GM19468 (cell line): ENCODE results near the gene EGFL7.

Experiments
- ATAC-seq: cut with Tn5 transposase; IDR thresholded peaks from one replicate; pipeline ENCODE4 v1.9.1; 2021; ENCODE audit warnings: mild to moderate bottlenecking, moderate library complexity, moderate number of reproducible peaks; ENCODE audit not compliant: unreplicated experiment; ENCODE audit errors: extremely low read depth

EGFL7 gene

GRCh38 chr9:136684799-136685198 is 22.1 kb downstream of the EGFL7 start:
- no peak for ATAC-seq

GRCh38 chr9:136685216-136685615 is 22.5 kb downstream of the EGFL7 start:
- no peak for ATAC-seq

DNA sequence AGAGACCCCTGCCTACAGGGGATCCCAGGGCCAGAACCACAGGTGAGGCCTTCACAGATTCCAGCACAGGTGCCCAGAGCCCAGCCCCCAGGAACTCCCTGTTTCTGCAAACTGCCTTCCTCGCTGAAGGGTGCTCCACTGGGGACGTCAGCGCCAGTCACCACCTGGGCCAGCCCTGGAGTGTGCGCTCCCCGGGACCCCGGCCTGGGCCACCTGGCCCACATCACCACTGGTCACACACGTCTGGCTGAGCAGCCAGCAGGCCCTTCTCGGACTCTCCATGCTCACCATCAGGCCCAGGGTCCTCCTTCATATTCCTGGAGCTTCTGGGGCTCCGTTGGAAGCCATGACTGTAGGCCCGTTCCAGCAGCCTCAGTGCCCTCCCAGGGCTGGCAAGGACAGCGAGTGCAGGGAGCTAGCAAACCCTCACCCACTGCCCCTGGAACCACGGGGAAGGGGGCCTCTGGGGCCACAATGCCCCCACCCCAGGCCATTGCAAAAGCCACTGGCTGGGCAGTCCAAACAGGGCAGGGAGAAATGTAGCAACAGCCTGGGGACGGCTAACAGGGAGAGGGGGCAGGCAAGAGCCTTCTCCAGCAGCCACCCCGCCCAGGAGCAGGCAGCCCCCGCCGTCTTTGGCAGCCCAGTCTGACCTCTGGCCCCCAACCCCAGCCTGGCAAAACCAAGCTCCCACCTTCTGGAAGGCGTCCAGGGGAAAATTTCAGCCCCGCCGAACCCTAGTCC is 23.2 kb downstream of the EGFL7 start:
- no peak for ATAC-seq

- no peak for ATAC-seq
These were observed 23.7 kb downstream of the EGFL7 start for GRCh38 chr9:136686534-136686793.

GRCh38 chr9:136686794-136687711 is 24.3 kb downstream of the EGFL7 start, which contains the start of gene AGPAT2:
TSS of gene AGPAT2 (minus strand) at chr9:136687457. CDS start at chr9:136687357, 100 bp downstream.
- ATAC-seq: peak; percentile 17

DNA sequence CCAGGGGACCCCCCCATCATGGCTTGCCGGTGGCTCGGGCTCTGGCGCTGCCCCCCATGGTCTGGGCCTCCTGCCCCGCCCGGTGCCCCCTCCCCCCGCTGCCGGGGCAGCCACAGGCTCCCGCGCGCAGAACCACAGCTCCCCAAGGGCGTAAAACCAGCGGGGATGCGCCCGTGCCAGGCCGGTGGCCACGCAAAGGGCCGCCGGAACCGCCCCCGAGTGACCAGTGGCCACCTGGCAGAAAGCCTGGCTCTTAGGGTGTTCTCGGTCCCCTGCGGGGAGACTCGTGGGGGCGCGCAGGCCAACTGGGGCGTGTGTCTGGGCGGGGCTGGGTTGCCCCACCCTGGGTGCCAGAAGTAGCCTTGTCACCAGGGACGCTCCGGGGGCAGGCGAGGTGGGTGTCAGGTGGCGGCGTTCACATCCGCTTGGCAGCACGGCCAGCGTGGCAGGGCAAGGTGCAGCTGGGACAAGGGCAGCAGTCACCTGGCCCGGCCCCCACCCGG is 25.1 kb downstream of the EGFL7 start:
- ATAC-seq: no peak

DNA sequence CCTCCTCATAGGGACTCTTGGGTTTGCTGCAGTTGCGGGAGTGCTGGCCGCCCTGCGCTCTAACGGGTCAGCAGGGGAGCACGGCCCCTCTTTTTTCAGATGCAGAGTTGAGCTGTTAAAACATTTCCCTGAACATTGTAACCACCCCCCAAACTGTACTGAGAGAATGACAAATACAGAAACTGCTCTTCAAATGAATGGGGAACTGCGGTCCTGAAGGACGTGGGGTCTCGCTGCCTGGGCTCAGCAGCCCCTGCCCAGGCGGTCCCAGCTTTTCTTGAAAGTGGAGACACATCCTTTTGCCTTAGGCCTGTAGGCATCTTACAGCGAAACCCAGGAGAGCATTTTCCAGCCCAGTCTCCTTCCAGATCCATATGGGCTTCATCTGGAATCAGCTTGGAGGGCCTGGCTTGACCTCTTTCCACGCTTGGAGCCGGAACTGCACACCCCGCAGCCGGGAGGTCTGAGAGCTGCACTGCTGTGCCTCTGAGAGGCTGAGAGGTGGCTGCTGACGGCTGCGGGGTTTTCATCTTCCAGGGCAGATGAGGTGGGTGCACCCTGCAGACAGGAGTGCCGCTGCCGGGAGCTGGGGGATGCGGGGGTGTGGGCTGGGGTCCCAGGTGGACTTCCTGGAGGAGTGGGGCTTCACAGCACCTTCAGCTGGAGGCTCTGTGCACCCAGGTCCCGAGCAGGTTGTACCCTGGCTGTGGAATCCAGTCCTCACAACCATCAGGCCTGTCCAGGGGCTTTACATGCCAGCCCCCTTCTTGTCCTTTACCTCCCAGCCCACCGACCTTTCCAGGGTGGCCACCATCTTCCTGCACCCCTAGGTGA is 25.8 kb downstream of the EGFL7 start:
- ATAC-seq: no peak

GRCh38 chr9:136689108-136689460 is 26.4 kb downstream of the EGFL7 start:
- no peak for ATAC-seq

DNA sequence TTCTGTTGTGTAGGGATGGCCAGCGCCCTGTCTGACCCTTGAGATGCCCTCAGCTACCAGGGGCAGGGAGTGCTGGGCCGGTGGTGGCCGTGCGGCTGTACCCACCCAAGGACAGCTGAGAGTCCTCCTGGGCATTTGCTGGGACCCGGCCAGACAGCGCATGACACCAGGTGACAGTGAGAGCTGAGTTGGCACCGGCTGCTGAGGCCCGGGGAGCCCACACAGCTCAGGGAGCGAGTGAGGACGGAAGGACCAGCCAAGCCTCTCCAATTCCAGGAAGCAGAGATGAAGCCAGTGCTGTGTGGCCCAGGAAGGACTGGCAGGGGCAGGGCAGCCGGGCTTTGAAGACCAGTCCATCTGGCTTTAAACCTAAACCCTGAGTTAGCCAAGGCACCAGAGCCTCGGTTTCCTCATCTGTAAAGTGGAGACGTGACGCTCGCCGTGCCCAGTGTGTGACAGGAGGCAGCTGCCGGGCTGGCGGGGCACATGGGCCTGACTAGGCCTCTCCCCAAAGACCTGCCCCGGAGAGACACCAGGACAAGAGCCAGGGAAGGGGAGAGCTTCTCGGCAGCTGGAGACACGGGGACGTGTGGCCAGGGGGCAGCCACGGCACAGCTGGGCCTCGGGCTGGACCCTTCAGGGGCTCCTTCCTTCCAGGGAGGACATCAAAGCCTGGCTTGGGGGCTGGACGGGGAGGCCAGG is 27.5 kb downstream of the EGFL7 start:
- no peak for ATAC-seq

GRCh38 chr9:136690806-136691261 is 28.1 kb downstream of the EGFL7 start:
- ATAC-seq: no peak

DNA sequence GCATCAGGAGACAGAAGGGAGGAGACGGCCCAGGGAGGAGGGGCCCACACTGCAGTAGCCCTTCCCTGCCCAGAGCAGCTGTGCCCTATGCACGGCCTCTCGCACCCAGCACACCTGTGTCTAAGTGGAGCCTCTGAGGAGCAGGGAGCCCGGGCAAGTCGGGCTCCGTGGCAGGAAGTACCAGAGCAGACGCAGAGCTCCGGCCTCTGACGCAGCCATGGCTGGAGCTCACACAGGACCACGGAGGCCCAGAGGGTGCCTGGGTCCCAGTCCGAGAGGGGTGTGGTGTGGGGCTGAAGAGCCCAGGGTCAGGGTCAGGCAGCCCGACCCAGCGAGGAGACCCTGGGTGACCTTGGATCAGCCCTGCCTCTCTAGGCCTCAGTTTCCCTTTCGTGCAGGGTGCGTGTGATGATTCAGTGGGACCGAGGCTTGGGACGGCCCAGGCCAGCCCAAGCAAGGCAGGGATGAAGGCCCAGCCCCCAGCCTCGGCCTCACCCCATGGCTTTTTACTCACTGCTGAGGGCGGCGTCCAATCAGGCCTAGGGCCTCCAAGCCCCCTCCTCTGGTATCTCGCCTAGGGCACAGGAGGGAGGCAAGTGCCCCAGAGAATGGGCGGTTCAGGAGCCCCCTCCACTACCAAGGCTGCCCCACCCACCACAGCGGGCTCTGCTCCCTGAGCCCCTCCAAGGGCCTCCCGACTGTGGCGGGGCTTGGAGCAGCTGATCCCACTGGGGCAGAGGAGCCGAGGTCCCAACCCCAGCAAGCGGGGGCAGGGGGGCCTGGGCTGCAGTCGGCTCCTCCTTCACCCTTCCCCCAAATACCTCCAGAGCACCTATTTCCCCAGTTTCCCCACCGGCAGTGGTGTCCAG is 28.8 kb downstream of the EGFL7 start:
- no peak for ATAC-seq

DNA sequence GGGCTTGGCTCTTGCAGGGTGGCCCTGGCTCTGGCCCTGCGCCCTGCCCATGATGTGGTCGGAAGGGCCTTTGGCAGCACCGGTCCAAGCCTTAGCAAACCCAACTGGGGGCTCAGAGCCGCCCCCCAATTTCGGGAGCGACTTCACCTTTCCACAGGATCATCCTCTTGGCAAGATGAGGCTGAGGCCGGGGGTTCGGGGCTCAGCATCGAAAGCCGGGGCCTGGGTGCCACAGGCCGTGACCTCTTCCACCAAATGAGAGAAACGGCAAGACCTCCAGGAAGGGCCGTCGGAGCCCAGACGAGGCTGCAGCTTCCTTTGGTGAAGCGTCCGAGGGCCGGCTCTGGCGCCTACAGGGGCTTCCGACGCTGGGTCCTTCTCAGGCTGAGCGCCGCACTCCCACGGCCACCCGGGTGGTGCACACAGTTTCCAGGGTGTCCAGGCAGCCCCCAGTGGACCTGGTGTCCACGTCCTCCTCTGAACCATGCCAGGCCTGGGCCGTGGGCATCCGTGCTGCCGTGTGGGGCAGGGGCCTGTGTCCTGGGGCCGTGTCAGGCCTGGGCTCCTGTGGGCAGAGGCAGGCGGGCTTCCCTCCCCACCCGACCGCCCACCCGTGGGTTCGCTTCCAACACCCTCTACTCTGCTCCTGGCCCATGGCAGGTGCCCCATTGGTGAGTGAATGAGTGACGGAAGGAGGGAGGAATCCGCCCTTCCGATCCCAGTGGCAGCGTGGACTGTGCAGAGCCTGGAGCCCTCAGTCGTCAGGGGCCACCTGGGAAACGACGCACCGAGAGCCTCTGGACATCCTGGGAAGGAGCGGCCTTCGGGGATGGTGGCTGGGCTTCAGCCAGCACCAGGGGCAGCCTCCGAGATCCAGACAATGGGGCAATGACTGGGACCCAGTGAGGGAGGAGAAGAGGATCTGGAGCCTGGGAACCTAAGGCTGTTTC is 29.7 kb downstream of the EGFL7 start:
- ATAC-seq: no peak

- ATAC-seq: no peak
These were observed 30.4 kb downstream of the EGFL7 start for GRCh38 chr9:136693135-136693489.

- no peak for ATAC-seq
These were observed 30.9 kb downstream of the EGFL7 start for GRCh38 chr9:136693490-136694162.

GRCh38 chr9:136694163-136694871 is 31.6 kb downstream of the EGFL7 start:
- no peak for ATAC-seq

GRCh38 chr9:136694872-136695247 is 32.1 kb downstream of the EGFL7 start:
- ATAC-seq: no peak

GRCh38 chr9:136695435-136695895 is 32.7 kb downstream of the EGFL7 start:
- ATAC-seq: no peak
